GM12878 (cell line): ENCODE data around the gene CITED2. TPM values are rescaled to one million over a fixed set of nuclear protein-coding genes. Genes with fewer than 3 reads are reported as not detected.

Source experiments
- ATAC-seq: fragments of 200-7000 bp; cut with Tn5 transposase; 3 replicates; pipeline ENCODE4 v1.9.1; 2020; ENCODE audit warnings: mild to moderate bottlenecking, moderate library complexity
- BruUV-seq: library from RNA; stranded (reverse); fragments of 400-500 nt; replicated peaks from 2 replicates; lab custom pipeline; 2021; lab: Mats Ljungman, UMichigan
- CTCF ChIA-PET: fragments of 300-600 bp; sonication (Branson Sonifier 250); formaldehyde crosslinking; extraction: SDS; loops from one replicate; lab custom pipeline; 2021; ENCODE audit warnings: inconsistent platforms; lab: Yijun Ruan, JAX
- POLR2A ChIA-PET: fragments of 350-600 bp; formaldehyde crosslinking; extraction: SDS; loops from one replicate; lab custom pipeline; 2021; ENCODE audit warnings: inconsistent platforms; lab: Charles Lee
- RAD21 ChIA-PET: fragments of 300-600 bp; sonication (Branson Sonifier 250); formaldehyde crosslinking; loops from one replicate; lab custom pipeline; 2023; ENCODE audit warnings: antibody characterized with exemption; ENCODE audit not compliant: unreplicated experiment; lab: Charles Lee
- SMC1A ChIA-PET: fragments of 300-600 bp; sonication (Branson Sonifier 250); formaldehyde crosslinking; loops from one replicate; lab custom pipeline; 2023; ENCODE audit not compliant: unreplicated experiment, uncharacterized antibody; lab: Charles Lee
- DNase-seq: peaks from one replicate; pipeline ENCODE4 v3.0.0-alpha.2; 2011; ENCODE audit warnings: low read depth, low spot score
- FAIRE-seq: peaks from 3 replicates; lab custom pipeline; 2011; peaks lifted over from hg19 to GRCh38; lab: Jason Lieb, UNC
- H2AFZ ChIP-seq: 2 replicates; pipeline ENCODE4 v1.6.0; 2011; ENCODE audit warnings: low read depth, low read length, control low read depth; ENCODE audit not compliant: control insufficient read depth
- H3K27ac ChIP-seq: 2 replicates; pipeline ENCODE4 v1.5.1; 2011; ENCODE audit warnings: control low read depth; ENCODE audit not compliant: control insufficient read depth, insufficient read depth
- H3K27me3 ChIP-seq, 2 experiments: replicated peaks in 1 of 2; 2 replicates each; pipeline versions ENCODE4 v1.6.0 to v1.6.1; 2011; ENCODE audit warnings: low read length in 1 of 2; ENCODE audit not compliant: control insufficient read depth in 2 of 2, insufficient read depth in 2 of 2
- H3K36me3 ChIP-seq, 2 experiments: 2 replicates each; pipeline ENCODE4 v1.5.1; 2011; ENCODE audit warnings: low read length in 1 of 2; ENCODE audit not compliant: control insufficient read depth in 2 of 2, insufficient read depth in 2 of 2
- H3K4me1 ChIP-seq: 2 replicates; pipeline ENCODE4 v1.6.1; 2011; ENCODE audit warnings: mild to moderate bottlenecking, low read length, moderate library complexity, mixed read lengths; ENCODE audit not compliant: control insufficient read depth, insufficient read depth
- H3K4me2 ChIP-seq: 2 replicates; pipeline ENCODE4 v1.6.0; 2011; ENCODE audit warnings: control low read depth; ENCODE audit not compliant: control insufficient read depth, insufficient read depth
- H3K4me3 ChIP-seq: fragments of 200-600 bp; sonication (generic); 2 replicates; pipeline ENCODE4 v1.5.1; 2016
- H3K79me2 ChIP-seq: 2 replicates; pipeline ENCODE4 v1.6.0; 2011; ENCODE audit warnings: low read length; ENCODE audit not compliant: control insufficient read depth, insufficient read depth
- H3K9ac ChIP-seq: 2 replicates; pipeline ENCODE4 v1.8.0; 2011; ENCODE audit warnings: low read length, control low read depth, mixed read lengths; ENCODE audit not compliant: control insufficient read depth, insufficient read depth
- H3K9me3 ChIP-seq: replicated peaks from 3 replicates; pipeline ENCODE4 v1.5.1; 2011; ENCODE audit warnings: mild to moderate bottlenecking, low read length; ENCODE audit not compliant: control insufficient read depth, insufficient read depth
- H4K20me1 ChIP-seq: 2 replicates; pipeline ENCODE4 v1.6.0; 2011; ENCODE audit not compliant: control insufficient read depth, insufficient read depth
- ASH2L ChIP-seq: fragments of 300-600, 200-600 bp; sonication (generic); IDR thresholded peaks from 2 replicates; pipeline ENCODE4 v1.6.1; 2017; ENCODE audit warnings: low read depth, mild to moderate bottlenecking, borderline replicate concordance
- BMI1 ChIP-seq: fragments of 450-650 bp; IDR thresholded peaks from 2 replicates; pipeline ENCODE4 v1.6.1; 2016; ENCODE audit warnings: mild to moderate bottlenecking, moderate library complexity, borderline replicate concordance
- CEBPZ ChIP-seq: fragments of 150-350 bp; IDR thresholded peaks from 2 replicates; pipeline ENCODE4 v1.6.1; 2016; ENCODE audit warnings: low read depth, low read length
- HDGF ChIP-seq: fragments of 450-650 bp; IDR thresholded peaks from 2 replicates; pipeline ENCODE4 v1.6.1; 2016; ENCODE audit warnings: antibody characterized with exemption
- IRF5 ChIP-seq: fragments of 450-650 bp; IDR thresholded peaks from 2 replicates; pipeline ENCODE4 v1.6.1; 2017; ENCODE audit warnings: borderline replicate concordance
- MTA3 ChIP-seq: IDR thresholded peaks from 2 replicates; pipeline ENCODE4 v1.6.1; 2012; ENCODE audit warnings: low read length, inconsistent platforms, borderline replicate concordance
- RELB ChIP-seq: fragments of 450-650 bp; IDR thresholded peaks from 2 replicates; pipeline ENCODE4 v1.6.1; 2017; ENCODE audit warnings: low read depth, mild to moderate bottlenecking, moderate library complexity
- RUNX3 ChIP-seq: IDR thresholded peaks from 2 replicates; pipeline ENCODE4 v1.6.1; 2012; ENCODE audit warnings: low read length, inconsistent platforms
- SMAD5 ChIP-seq: IDR thresholded peaks from 2 replicates; pipeline ENCODE4 v1.6.1; 2016; ENCODE audit warnings: antibody characterized with exemption, low read depth
- TCF12 ChIP-seq: IDR thresholded peaks from 2 replicates; pipeline ENCODE4 v1.6.1; 2011; ENCODE audit warnings: low read depth, mild to moderate bottlenecking, low read length
- TCF3 ChIP-seq: IDR thresholded peaks from 2 replicates; pipeline ENCODE4 v1.6.1; 2012; ENCODE audit warnings: low read depth, mild to moderate bottlenecking, low read length, borderline replicate concordance; ENCODE audit not compliant: insufficient read depth
- USF2 ChIP-seq: IDR thresholded peaks from 2 replicates; pipeline ENCODE4 v1.6.1; 2011; ENCODE audit warnings: low read depth, low read length, improper control_type of control experiment, borderline replicate concordance
- WGBS: methylation state at CpG from one replicate; pipeline ENCODE4 v1.1.6; 2016; ENCODE audit warnings: low lambda C conversion rate; ENCODE audit not compliant: insufficient replicate concordance, insufficient coverage; ENCODE audit errors: missing lambda C conversion rate; 5-methylcytosine and 5-hydroxymethylcytosine counted together
- in situ Hi-C: fragments of 300-500 bp; cut with MboI; formaldehyde crosslinking; loops from 9 replicates; pipeline ENCODE4 v1.14.3; 2018; ENCODE audit warnings: mixed read lengths
- intact Hi-C: fragments of 100-400 bp; cut with micrococcal nuclease; formaldehyde crosslinking; loops from one replicate; pipeline ENCODE4 v1.14.2; 2022; ENCODE audit not compliant: unreplicated experiment
- polyA plus RNA-seq, 11 experiments: library from polyadenylated mRNA; depleted of rRNA in 4 of 11; unstranded in 6 of 11; stranded (reverse) in 5 of 11; fragments of >200 nt; fragmentation: Nextera tagmentation in 4 of 11; fragmentation: Illumina TruSeq in 1 of 11; extraction: Ambion mirVana in 4 of 11; extraction: Trizol in 1 of 11; gene quantifications; 1 replicate in 1 of 11; 2 replicates in 10 of 11; pipeline versions ENCODE4 v1.2.1 to v1.2.3, GENCODE V29; 2011 to 2016; ENCODE audit warnings: inconsistent platforms in 2 of 11, missing spikeins in 2 of 11, low read depth in 1 of 11
- total RNA-seq, 4 experiments: library from RNA; depleted of rRNA in 3 of 4; stranded (reverse); fragments of >200 nt in 3 of 4; fragmentation: Illumina TruSeq in 1 of 4; extraction: Trizol in 1 of 4; gene quantifications; 2 replicates each; pipeline versions ENCODE4 v1.2.1 to v1.2.3, GENCODE V29; 2013 to 2021

CITED2 gene
- total and polyA plus RNA-seq, 10 of the 15 experiments (the other 5 are each of a cell fraction or from before 2014, with no cell fraction given): 0.08 to 20.0 (median 7.3) TPM

- TF ChIP-seq BMI1: no peak
Observed at GRCh38 chr6:139402876-139403386, 28.5 kb upstream of the CITED2 start (continued).

GRCh38 chr6:139398658-139399057 is 24.2 kb upstream of the CITED2 start:
- in situ Hi-C loops: no loop called here
- SMC1A ChIA-PET: interaction anchor here (2.1 kb wide), 1 partner anchor 14 kb away, joined by 6 read pairs; no protein-coding TSS in a partner anchor
- POLR2A ChIA-PET: interaction anchor here (0.5 kb wide), 1 partner anchor 34 kb away, joined by 3 read pairs; no protein-coding TSS in a partner anchor
- ATAC-seq (no peak), DNase-seq (no peak), FAIRE-seq (no peak)
- H3K79me2 ChIP-seq: no peaks in the 10 kb centered on the region
- CTCF ChIA-PET: no interaction called here
- H3K27me3 ChIP-seq: no peaks in the 10 kb centered on the region
- RAD21 ChIA-PET: no interaction called here
- H2AFZ ChIP-seq: no peak overlapping the region
- H3K27ac ChIP-seq: no peak overlapping the region
- H3K9ac ChIP-seq: no peak overlapping the region
- no peaks in the 10 kb centered on the region for H3K9me3 ChIP-seq
- intact Hi-C loops: no loop called here
- no peaks in the 10 kb centered on the region for H4K20me1 ChIP-seq
- H3K36me3 ChIP-seq: no peaks in the 10 kb centered on the region
- no peaks in the 10 kb centered on the region for H3K4me1 ChIP-seq
- no peak overlapping the region for H3K4me3 ChIP-seq
- no TSS peak for BruUV-seq
- WGBS: 4% methylated on average over 1 of the region's 1 CpG
- no peak overlapping the region for H3K4me2 ChIP-seq
- TF ChIP-seq RELB (no peak), TCF12 (no peak), USF2 (no peak), IRF5 (no peak), TCF3 (no peak), MTA3 (no peak), HDGF (no peak), ASH2L (no peak), RUNX3 (no peak), CEBPZ (no peak), SMAD5 (no peak)
